ENCODE data around the gene AATF. TPM values are rescaled to one million over a fixed set of nuclear protein-coding genes. Genes with fewer than 3 reads are reported as not detected.

AATF gene, protein sequence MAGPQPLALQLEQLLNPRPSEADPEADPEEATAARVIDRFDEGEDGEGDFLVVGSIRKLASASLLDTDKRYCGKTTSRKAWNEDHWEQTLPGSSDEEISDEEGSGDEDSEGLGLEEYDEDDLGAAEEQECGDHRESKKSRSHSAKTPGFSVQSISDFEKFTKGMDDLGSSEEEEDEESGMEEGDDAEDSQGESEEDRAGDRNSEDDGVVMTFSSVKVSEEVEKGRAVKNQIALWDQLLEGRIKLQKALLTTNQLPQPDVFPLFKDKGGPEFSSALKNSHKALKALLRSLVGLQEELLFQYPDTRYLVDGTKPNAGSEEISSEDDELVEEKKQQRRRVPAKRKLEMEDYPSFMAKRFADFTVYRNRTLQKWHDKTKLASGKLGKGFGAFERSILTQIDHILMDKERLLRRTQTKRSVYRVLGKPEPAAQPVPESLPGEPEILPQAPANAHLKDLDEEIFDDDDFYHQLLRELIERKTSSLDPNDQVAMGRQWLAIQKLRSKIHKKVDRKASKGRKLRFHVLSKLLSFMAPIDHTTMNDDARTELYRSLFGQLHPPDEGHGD
- polyA plus RNA-seq (2013, experiment 1 of 2; ENCODE audit: insufficient read length): 54.6 TPM
- polyA plus RNA-seq (2013, experiment 2 of 2; ENCODE audit: insufficient read length): 37.2 TPM

DNA sequence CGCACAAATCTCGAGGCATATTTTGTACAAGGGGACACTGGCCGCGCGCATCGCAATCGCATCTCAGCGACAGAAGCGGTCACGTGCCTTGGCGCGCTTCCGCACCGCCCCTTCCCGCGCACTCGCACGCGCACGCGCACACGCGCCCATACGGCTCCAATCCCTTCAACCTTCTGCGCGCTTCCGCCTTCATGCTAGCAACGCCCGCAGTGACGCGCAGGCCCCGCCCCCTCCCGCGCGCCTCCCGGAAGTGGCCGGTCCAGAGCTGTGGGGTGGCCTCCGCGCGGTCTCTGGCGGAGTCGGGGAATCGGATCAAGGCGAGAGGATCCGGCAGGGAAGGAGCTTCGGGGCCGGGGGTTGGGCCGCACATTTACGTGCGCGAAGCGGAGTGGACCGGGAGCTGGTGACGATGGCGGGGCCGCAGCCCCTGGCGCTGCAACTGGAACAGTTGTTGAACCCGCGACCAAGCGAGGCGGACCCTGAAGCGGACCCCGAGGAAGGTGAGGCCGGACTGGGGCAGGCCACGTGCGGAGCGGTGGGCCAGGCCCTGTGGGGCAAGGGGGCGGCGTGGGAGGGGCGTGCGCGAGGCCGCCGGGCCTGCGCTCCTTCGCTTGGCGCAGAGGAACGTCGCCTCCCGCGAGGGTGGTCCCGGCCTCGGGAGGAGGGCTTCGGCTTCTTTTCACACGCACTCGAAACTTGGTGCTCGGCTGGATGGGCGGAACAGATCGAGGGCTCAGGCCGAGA, at the start of gene AATF:
Gene AATF, plus strand, starts transcription at position 238 of the 744 bp plus-strand sequence. Its CDS starts 172 bp downstream, at position 410.
- DNase-seq: peak; percentile 95

DNA sequence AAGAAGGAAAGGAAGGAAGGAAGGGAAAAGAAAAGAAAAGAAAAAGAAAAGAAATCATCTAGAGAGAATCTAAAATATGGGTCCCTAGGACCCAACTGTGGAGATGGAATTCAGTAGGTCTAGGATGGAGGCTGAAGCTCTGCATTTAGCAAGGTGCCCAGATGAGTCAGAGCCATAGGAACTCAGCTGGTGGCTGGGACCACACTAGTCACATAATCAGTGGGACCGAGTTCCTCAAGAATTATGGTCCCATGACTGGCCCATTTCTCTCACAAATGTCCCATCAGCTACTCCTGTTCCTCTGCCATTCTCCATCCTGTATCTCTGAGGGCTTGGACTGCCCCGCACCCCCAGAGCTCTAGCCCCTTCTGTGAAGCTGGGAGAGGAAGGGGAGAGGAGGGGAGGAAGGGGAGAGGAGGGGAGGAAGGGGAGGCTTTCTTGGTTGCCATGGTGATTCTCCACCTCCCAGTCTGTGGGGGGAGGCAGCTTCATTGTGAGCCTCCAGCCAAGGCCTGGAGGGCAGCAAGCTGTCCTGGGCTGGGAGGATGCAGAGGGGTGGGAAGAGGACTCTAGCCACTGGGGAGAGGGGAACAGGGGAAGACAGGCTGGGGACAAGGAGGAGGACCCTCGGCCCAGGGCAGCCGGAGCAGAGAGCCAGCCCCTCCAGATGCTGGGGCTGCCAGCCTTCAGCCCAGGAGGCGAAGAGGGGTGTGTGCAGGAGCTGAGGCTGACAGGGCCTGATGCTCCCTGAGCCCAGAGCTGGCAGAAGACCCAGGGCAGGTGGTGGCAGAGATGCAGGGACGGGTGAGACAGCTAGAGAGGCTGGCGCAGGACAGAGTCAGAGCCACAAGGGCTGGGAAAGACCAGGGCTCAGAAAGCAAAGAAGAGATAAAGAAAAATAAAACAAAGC, 49.2 kb upstream of the AATF start:
- peak; percentile 4 for DNase-seq

DNA sequence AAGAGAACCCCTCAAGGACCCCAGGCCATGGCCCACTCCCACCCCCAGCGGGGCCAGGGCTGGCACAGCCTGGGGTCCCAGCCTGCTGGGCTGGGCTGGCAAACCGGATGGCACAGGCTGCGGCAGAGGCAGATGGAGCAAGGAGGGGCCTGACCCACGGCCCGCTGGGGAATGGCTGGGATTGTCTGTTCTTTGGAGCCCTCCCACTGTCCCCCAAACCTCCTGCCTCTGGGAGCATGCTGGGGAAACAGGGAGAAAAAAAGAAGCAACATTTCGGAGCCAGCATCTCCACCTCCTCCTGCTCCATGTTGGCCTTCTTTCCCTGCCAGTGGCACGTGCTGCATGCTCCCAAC, 48.6 kb upstream of the AATF start:
- DNase-seq: no peak

DNA sequence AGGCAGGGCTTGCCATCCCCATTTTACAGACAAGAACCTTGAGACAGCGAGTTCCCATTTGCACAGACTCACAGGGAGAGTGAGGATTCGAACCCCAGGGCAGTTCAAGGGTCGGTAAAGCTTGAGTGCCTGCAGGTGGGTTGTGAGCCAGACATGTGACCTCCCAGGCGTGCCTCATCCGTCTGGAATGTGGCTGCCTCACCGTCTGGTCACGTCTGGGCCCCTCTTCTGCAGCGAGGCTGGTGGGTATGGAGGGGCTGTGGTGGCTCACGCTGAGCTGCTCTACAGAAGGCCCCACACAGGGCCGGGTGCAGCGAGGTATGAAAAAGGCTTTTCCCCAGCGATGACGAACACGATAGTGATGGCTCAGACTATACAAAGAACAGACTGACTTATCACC, 47.2 kb upstream of the AATF start:
- peak; percentile 54 for DNase-seq

DNA sequence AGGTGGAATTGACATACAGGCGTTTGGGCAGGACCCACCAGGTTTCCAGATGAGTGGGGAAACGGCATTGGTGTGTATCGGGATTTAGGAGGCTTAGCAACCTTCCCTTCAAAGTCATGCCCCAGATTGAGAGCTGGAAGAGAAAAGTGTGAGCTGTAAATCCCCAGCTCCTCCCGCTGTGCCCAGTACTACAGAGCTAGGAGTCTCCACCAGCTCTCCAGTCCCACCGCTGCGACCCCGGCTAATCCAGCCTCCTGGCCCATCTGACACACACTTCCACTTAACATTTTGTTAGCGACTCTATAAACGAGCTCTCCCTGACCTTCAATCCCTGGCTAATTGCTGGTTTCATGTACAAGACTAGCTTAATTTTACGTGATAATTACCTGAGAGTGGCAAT, 41.3 kb upstream of the AATF start:
- no peak for DNase-seq

DNA sequence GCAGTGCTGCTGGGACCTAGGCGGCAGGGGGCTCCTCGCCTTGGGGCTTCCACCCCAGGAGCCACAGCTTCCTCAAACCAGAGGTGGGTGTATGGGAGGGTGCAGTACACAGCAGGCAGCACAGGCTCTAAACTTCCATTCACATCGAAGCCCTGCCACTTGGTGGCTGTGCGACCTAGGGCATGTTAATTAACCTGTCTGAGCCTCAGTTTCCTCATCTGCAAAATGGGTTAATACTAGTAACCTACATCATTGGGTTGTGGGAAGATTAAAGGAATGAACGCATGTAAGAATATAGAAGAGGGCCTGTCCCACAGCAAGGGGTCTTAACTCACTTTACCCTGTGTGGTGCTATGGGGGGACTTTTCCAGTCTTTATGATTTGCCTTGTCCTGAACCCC, 38.2 kb upstream of the AATF start:
- no peak for DNase-seq

DNA sequence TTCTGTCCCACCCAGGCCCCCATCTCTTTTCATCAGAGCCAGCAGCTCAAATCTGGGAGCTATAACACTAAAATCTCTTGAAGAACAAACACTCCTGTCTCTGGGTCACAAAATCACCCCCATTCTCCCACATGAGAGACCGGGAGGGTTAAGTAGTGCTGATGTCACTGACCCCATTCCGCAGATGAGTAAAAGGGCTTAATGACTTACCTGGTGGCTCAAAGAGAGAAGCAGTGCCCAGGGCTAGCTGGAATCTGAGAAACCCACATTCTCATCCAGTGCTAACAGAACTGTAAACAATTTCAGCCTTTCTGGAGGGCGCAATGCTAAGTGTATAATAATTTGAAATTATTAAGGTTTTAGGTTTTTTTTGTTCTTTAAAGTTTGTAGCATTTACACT, 37.8 kb upstream of the AATF start:
- no peak for DNase-seq

DNA sequence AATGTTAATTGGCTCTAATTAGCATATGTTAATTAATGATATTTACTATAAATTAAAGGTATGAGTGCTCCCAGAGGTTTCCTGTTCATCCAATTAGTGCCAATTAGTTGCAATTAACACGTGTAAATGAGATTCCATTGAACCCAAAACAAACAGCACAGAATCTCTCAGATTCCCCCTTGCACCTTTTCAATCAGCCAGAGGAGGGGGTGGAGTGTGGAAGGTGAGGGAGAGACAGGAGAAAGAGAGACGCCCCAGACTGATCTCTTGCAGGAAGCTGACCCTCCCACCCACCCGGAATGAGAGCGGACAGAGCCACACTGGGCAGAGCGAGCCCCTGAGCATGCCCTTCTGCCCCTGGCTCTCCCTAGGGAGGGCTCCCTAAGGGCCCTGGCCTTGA, 35.6 kb upstream of the AATF start:
- DNase-seq: no peak

DNA sequence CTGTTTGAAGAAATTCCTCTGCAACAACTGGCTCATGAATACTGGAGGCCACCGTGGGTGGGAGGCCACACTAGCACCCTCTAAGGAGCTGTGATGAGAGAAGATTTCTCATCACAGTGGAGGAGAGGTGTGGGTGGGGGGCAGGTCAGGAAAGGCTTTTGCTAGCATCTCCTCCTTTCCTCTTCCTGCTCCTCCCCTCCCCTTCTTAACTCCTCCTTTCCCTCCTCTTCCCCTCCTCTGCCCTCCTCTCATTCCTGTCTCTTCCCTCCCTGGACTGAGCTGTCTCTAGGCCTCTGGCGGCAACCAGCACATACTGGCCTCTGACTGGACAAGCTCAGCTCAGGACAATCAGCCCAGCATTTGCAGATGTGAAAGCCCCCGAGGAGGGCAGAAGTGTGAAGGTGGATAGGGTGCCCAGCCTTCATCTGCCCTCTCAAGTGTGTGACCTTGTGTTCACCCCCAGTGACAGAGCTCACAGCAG, 30.5 kb upstream of the AATF start:
- no peak for DNase-seq

DNA sequence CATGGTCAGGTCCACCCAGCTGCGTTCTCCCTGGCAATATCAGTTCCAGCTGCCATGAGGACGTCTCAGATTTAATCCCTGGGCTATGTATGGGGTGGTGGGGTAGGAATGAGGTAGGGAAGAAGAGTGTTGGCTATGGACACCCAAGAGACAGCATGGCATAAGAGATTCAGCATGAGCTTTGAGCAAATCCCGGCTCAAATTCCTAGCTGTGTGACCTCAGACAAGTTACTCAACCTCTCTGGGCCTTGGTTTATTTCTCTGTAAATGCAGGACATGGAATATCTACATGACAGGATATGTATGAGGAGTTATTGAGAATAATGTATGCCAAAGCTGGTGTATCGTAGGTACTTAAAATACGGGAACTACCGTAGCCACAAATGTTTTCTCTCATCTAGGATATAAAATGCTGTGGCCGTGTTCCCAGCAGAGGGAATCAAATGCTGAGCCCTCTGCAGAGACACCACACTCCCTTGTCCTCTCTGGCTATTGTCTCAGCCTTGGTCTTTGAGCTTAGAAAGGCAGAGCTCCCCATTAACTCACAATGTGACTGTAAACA, 29.3 kb upstream of the AATF start:
- no peak for DNase-seq

DNA sequence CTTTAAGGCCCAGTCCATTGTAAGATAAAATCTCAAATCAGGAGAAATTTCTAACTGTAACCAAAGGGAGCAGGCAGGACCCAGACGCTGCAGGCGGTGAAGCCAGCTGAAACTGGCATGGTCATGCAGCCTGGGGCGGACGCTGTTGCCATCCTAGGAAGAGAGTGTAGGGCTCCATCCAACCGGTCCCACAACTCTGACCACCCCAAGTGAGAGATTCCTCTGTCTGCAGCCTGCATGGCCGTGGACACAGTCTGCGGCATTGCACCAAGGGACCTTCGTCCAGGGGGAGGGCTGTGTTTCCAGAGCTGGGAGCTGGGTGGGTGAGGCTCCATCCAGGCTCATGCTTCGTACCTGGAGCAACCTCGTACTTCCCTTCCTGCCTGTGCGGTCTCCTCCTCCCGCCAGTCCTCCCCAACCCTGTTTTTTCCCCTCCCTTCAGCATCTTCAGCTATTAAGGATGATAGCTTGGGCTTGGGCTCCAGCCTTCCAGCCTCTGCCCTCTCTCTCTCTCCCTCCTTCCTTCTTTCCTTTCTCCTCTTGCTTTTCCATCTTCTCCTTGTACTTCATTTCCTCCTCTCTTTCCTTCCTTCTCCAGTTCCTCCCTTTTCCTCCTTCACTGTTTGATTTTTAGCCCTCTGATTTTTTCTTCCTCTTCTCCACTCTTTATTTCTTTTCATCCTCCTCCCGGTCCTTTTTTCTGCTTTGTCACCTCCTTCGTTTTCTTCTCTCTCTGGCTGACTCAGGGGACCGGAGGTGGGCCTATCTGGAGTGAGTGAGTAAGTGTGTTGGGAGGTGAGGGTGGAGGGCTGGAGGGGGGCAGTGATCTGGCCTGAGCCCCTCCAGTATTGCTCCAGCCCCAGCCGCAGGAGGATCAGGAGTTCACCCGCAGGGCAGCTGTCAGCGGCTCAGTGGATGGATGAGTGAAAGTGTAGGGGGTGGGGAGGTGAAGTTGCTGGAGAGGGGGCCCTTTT, 28.4 kb upstream of the AATF start:
- peak; percentile 20 for DNase-seq

DNA sequence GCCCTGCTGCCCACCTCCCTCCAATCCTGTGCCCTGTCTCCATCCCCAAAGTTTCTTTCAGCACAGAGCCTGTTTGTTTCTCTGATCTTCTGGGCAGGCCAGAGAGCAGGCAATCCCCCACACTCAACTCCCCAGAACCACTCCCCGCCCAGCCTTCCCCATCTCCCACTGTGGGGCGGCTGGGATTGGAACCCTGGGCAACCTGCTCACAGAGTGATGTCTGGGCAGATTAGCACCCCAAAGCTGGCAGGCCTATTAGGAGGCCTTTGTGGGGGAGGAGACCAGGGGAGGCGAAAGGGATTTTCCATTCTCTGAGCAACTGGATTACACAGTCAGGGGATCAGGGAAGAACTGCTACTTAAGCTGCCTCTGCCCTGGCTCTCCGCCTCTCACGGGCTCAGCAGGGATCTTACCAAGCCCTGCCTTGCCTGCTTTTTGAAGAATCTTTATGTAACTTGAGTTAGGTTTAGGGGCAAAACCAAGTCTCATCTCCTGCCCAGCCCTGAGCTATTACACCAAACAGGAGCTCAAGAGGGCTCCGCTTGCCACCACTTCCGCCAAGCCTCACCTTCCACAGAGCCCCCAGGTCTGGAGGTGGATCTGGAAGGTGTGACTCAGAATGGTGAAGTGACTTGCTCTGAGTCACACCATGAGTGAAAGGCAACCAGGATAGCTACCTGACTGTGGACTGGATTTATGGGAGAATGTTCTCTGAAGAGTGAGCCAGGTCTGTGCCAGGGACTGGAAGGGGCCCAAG, 27.5 kb upstream of the AATF start:
- DNase-seq: no peak

DNA sequence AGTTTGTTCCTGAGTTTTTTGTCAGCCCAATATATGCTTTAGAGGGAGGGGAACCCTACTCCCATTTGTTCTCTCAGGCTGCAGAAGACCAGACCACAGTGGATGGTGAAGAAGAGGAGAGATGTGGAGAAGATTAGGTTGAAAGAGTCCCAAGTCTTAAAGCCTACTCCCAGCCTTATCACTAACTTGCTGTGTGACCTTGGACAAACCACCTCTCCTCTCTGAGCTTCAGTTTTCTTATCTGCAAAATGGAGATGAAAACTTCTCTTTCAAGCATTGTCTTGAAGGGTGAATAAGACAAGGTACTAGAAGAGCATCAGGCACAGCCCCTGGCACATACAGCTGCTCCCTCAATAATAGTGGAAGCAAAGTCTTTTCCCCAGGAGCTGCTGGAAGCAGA, 26.6 kb upstream of the AATF start:
- no peak for DNase-seq

DNA sequence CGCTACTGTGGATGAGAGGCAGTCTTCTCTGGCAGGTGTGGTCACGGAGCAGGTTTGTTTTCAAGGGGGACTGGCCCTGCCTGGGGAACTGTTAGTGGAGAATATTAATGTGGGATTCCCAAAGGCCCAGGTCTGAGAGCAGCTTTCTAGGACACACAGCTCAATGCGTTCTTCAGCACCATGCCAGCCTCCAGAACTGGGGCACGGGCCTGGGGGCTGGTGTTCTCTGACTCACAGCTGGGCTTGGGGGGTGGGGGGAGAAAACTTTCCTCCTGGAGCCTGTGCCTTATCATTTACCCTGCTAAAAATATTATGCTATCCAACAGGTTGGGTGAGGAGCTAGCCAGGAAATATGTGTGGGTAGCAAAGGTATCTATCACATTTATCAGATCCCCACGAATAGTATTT, 24.9 kb upstream of the AATF start:
- DNase-seq: no peak

DNA sequence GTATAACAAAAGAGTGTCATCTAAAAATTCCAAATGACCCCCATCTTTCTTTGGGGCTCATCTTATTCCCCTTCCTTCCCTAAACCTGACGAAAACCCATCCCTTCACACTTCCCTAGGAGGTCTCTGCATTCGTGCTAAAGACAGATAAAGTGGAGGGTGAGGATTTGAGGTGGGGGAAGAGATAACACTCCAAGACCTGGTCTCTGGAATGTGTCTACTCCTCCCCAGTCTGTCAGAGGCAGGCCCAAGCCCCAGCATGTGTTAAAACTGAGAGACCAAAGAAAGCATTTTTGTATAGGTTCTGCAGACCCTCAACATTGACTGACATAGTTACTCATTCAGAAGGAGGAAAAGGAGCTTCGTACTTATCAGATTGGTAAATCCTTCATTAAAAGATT, 22.5 kb upstream of the AATF start:
- DNase-seq: no peak

DNA sequence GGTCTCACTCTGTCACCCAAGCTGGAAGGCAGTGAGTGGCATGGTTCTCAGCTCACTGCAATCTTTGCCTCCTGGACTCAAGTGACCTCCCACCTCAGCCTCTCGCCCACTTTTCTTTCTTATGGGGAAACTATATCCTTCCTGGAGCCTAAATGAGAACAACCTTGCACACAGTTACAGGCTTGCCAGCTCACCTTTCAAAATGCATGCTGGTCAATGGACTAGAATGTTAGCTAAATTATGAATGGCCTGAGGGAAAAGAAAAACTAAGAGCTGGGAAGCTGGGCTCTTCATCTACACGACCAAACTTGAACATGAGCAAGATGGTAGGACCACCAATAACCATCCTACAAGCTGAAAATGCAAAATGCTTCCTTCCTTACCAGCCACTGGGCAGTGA, 22.1 kb upstream of the AATF start:
- no peak for DNase-seq

DNA sequence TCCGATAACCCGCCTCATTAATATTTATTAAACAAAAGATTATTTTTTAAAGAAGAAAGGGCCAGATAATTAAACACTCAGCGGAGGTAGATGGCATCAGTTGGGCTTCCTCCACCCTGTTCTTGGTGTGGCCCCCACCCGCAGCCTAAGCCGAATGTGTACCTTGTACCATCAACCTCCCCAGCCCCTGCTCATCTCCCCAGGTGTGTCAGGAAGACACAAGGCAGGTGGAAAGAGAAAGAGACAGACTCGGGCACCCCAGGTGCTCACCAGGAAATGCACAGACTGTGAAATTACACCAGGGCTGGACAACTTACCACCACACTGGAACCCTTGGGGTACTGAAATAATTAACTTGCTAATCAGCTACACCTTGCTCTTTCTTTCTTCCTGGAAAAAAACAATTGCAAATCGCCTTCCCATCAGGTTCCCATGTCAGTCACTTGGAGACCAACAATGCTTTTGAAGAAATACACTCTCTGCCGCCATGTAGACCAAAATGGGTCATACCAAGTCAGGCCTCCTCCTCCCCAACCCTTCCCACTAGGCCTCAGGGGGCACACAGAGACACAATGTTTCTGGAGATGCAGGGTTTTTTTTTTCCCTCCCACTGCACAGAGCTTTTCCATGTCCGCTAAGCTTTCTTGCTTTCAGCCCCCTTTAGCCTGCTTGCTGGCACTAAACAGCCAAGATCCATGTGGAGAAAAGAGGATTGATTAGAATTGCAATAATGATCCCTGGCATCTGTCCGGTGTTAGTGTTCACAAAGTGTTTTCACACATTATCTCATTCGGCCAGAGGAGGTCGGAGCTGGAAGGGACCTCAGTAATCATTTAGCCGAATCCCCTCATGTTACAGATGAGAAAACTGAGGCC, 20.0 kb upstream of the AATF start:
- DNase-seq: no peak

DNA sequence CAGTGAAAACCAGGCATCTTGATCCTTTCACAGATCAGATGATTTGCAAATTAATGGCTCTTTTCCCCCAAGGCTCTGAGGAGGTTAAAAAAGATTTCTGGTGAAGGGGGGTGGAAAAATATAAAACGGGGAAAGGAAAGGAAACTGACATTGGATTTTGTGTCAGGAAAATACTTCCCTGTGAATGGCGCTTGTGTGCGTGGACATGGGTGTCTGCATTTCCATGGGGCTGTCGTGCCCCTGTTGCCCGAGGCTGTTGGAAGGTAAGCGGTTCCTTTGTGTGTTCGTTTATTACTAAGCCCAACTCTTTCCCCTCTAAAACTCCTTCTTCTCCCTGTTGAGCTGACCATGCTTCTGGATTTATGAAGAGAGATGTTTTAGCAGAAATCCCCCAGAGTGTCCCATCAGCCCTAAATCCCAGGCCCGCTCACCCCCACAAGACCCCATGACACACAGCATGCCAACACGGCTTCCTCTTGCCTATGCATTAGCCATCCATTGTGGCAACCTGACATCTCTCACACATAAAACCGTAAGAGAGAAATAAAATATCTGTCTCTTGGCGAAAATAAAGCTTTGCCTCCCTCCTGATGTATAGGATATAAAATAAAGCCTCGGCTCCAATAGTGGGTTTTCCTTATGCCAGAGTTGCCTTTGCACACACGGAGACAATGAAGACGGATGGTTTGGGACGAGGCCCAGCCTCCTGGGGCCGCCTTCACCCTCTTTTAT, 18.7 kb upstream of the AATF start:
- no peak for DNase-seq

DNA sequence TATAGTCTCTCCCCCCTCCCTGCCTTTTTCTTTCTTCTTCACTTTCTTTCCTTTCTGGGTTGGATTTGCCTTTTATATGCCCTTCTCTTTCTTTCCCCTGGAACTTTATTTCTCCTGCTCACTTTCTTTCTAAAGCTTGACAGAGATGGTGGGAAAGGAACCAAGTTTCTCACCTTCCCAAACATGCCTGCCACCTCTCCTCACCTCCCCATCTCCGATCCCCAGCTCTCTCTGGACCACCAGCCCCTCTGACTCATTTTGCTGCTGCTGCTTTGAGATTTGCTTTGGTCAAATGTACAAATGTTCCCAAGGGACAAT, 18.2 kb upstream of the AATF start:
- no peak for DNase-seq
